ENCODE measurements around the gene PDZD2. TPM values are rescaled to one million over a fixed set of nuclear protein-coding genes. Genes with fewer than 3 reads are reported as not detected.

Gene PDZD2
- total RNA-seq, 2 experiments from 2014 or later, result 1.3 to 1.8 TPM

GRCh38 chr5:31711935-31712592 is 73.1 kb downstream of the PDZD2 start:
- H3K9me3 Mint-ChIP-seq, result no peaks in the 10 kb centered on the region
- no peak overlapping the region for H3K4me3 ChIP-seq (ENCODE audit: low read length)
- H3K4me1 ChIP-seq (ENCODE audit: insufficient read depth, low read length), result no peaks in the 10 kb centered on the region
- no peak for TF ChIP-seq CTCF (IDR thresholded peaks at IDR 0.05)
- H3K4me1 Mint-ChIP-seq (ENCODE audit: low read depth), result no peaks in the 10 kb centered on the region
- no peak overlapping the region for H3K27ac Mint-ChIP-seq
- no peak overlapping the region for H3K27ac ChIP-seq (ENCODE audit: low read depth in 1 of 2, low read length in 2 of 2)
- no peaks in the 10 kb centered on the region for H3K36me3 Mint-ChIP-seq (ENCODE audit: low read depth)
- ChIA-PET POLR2A (no interaction called here), CTCF (no interaction called here)
- ATAC-seq (ENCODE audit: poor library complexity) (no peak), DNase-seq (no peak)
- no peaks in the 10 kb centered on the region for H3K27me3 Mint-ChIP-seq
- H3K27me3 ChIP-seq (ENCODE audit: control insufficient read depth in 1 of 2, insufficient read depth in 2 of 2, low read length in 2 of 2), result no peaks in the 10 kb centered on the region
- intact Hi-C loops (cut with DNase I, micrococcal nuclease), result no loop called here
- H3K36me3 ChIP-seq (ENCODE audit: insufficient read depth, low read length), result no peaks in the 10 kb centered on the region
- no peaks in the 10 kb centered on the region for H3K9me3 ChIP-seq (ENCODE audit: control insufficient read depth in 1 of 2, insufficient read depth in 1 of 2, low read length in 2 of 2)
- no peak overlapping the region for H3K4me3 Mint-ChIP-seq

- Mint-ChIP-seq H3K4me3 (no peak overlapping the region), H3K9me3 (no peaks in the 10 kb centered on the region), H3K36me3 (ENCODE audit: low read depth) (no peaks in the 10 kb centered on the region), H3K27me3 (no peaks in the 10 kb centered on the region), H3K4me1 (ENCODE audit: low read depth) (no peaks in the 10 kb centered on the region), H3K27ac (no peak overlapping the region)
- no peak for ATAC-seq (ENCODE audit: poor library complexity)
- CTCF ChIA-PET, result no interaction called here
- H3K27ac ChIP-seq (ENCODE audit: low read depth in 1 of 2, low read length in 2 of 2), result no peak overlapping the region
- no peaks in the 10 kb centered on the region for H3K4me1 ChIP-seq (ENCODE audit: insufficient read depth, low read length)
- POLR2A ChIA-PET, result interaction anchor here (0.6 kb wide), 1 partner anchor 17 kb away, joined by 3 read pairs; no protein-coding TSS in a partner anchor
- H3K4me3 ChIP-seq (ENCODE audit: low read length), result no peak overlapping the region
- H3K36me3 ChIP-seq (ENCODE audit: insufficient read depth, low read length), result no peaks in the 10 kb centered on the region
- no peaks in the 10 kb centered on the region for H3K27me3 ChIP-seq (ENCODE audit: control insufficient read depth in 1 of 2, insufficient read depth in 2 of 2, low read length in 2 of 2)
- intact Hi-C loops (cut with DNase I, micrococcal nuclease), result no loop called here
- no peak for DNase-seq
- no peaks in the 10 kb centered on the region for H3K9me3 ChIP-seq (ENCODE audit: control insufficient read depth in 1 of 2, insufficient read depth in 1 of 2, low read length in 2 of 2)
- TF ChIP-seq CTCF (IDR thresholded peaks at IDR 0.05), result no peak
Measured at GRCh38 chr5:31717561-31717960, 78.6 kb downstream of the PDZD2 start.

- no peaks in the 10 kb centered on the region for H3K36me3 ChIP-seq (ENCODE audit: insufficient read depth, low read length)
- Mint-ChIP-seq H3K36me3 (ENCODE audit: low read depth) (no peaks in the 10 kb centered on the region), H3K4me1 (ENCODE audit: low read depth) (no peaks in the 10 kb centered on the region), H3K27ac (no peak overlapping the region), H3K9me3 (no peaks in the 10 kb centered on the region), H3K4me3 (no peak overlapping the region), H3K27me3 (no peaks in the 10 kb centered on the region)
- ATAC-seq (ENCODE audit: poor library complexity) (no peak), DNase-seq (no peak)
- ChIA-PET POLR2A (no interaction called here), CTCF (no interaction called here)
- no peaks in the 10 kb centered on the region for H3K9me3 ChIP-seq (ENCODE audit: control insufficient read depth in 1 of 2, insufficient read depth in 1 of 2, low read length in 2 of 2)
- H3K4me1 ChIP-seq (ENCODE audit: insufficient read depth, low read length), result no peaks in the 10 kb centered on the region
- intact Hi-C loops (cut with DNase I, micrococcal nuclease), result no loop called here
- H3K27ac ChIP-seq (ENCODE audit: low read depth in 1 of 2, low read length in 2 of 2), result no peak overlapping the region
- H3K27me3 ChIP-seq (ENCODE audit: control insufficient read depth in 1 of 2, insufficient read depth in 2 of 2, low read length in 2 of 2), result no peaks in the 10 kb centered on the region
- no peak for TF ChIP-seq CTCF (IDR thresholded peaks at IDR 0.05)
- H3K4me3 ChIP-seq (ENCODE audit: low read length), result no peak overlapping the region
Measured at GRCh38 chr5:31720004-31720403, 81.1 kb downstream of the PDZD2 start.
